Stimulated activated CD4-positive, alpha-beta T cell treated with anti-CD3 and anti-CD28 coated beads, Interleukin-4, amount 100 ng/mL, for 24 hours (primary cell): ENCODE measurements around the gene C1orf216.
"Not testable (repeated sequence)": the region's sequence is repeated elsewhere in the genome, so short reads cannot be mapped to it uniquely, and the experiment has no call there.

Source experiments
- DNase-seq: peaks from one replicate; pipeline ENCODE4 v3.0.0-alpha.2; 2020

The C1orf216 gene

GRCh38 chr1:35718492-35719336 is at the start of gene C1orf216:
Gene C1orf216 (minus strand): TSS chr1:35718884. CDS start chr1:35716321, 2,563 bp downstream.
- DNase-seq = peak; percentile 83

GRCh38 chr1:35764283-35764682 is 45.6 kb upstream of the C1orf216 start:
- no peak for DNase-seq

GRCh38 chr1:35763201-35763600 is 44.5 kb upstream of the C1orf216 start:
- DNase-seq = no peak

GRCh38 chr1:35762141-35762540 is 43.5 kb upstream of the C1orf216 start:
- no peak for DNase-seq

DNA sequence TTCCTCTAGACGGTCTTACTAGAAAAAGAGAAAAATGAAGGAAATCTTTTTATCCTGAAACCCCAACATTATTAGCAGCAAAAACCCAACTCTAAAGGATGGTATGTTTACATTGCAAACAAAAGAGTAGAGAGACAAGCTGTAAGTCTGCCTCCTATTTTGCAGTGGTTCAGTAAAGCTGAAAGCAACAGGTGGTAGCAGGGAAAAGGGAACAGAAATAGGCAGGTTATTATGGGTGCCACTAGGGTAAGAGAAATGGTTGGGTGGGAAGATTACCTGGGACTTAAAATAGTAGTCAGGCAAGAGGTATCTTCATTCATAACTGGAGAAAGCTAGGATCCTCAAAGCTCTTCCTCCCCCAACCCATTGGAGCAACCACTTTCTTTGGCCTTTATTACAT is 37.4 kb upstream of the C1orf216 start:
- DNase-seq = no peak

- DNase-seq = no peak
These were observed 35.1 kb upstream of the C1orf216 start for GRCh38 chr1:35753626-35754260.

- DNase-seq = no peak
These were observed 29.6 kb upstream of the C1orf216 start for GRCh38 chr1:35748326-35748725.

- DNase-seq = no peak
These were observed 26.5 kb upstream of the C1orf216 start for GRCh38 chr1:35745124-35745730.

DNA sequence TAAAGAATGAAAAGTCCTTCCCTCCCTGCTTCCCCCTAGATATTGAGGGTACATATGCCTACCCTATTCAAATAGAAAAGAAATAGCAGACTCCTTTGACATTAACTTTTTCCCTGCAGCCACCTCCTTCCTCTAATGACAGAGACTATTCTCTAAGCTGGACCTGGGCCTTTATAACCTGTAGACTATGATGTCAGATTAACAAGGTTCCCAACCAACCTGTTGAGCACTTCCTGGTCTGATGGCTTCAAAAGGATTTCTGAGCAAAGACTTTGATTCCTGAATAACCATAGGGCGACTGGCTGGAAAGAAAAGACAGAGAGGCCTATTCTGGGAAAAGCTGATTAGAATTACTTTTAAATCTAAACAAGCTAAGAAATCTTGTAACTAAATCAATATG is 18.4 kb upstream of the C1orf216 start:
- no peak for DNase-seq

DNA sequence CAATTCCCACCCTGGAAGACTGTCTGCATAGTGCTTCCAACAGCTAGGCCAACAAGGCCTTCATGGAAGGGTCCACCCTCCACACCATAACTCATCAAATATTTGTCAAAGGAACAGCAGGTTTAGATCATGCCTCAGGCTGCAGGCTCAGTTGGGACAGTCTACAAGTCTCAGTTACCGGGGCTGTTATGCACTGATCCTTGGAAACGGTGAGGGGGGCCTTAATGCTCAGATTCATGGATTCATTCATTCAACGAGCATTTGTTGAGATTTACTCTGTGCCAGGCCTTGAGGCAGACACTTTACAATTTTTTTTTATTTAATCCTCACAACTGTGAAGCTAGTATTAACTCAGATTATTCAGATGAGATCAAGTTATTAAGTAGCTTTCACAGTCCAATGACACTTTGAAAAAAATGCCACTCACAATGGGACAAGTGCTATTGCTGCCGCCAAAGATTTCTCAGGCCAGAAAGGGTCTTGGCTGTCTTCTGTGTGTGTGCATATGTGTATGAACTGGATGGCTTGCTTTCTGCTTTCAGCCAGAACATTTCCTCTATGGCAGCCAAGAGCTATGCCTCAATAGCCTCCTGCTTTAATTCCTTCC is 8.9 kb upstream of the C1orf216 start:
- no peak for DNase-seq

DNA sequence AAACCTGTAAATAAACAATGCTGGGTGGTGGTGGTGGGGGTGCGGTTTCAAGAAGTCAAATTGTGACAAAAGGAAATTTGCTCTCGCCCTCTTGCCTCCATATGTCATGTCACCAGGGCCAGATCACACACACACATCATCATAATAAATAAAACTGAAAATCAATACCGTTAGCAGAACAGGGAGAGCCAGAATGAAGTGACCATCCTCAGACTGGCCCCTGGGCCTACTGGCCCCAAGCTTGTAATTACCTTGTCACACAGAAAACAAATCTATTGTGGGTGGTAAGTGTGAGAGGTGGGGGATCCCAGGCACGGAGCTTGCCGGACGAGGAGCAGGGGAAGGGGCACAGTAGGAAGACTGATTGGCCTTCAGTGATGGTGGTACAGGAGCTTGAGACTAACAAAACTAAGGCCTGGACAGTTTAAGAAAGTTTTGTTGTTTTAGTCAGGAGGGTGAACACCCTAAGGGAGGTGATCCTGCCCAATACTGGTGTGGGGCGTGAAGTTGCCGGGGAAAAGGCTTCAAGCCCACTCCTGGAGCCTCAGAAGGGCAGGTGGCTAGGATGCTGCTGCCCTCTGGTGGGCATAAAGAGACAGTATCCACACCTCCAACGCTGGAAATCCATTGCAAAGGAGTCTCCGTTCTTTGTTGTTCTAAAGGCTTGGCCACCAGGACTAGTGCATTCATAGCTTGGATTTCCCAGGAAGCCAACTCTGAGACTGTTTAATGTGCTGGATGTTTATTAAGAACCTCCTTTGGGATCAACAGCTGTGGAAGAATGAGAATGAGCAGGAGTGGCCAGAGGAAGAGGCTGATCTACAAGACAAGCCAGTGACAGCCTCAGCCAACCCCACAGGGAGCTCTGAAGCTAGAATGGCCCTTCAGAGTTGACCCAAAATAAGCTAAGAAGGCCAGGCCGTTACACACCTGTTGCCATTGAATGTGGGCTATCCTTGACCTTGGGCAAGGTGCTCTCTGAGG is 8.1 kb upstream of the C1orf216 start:
- peak; percentile 59 for DNase-seq

DNA sequence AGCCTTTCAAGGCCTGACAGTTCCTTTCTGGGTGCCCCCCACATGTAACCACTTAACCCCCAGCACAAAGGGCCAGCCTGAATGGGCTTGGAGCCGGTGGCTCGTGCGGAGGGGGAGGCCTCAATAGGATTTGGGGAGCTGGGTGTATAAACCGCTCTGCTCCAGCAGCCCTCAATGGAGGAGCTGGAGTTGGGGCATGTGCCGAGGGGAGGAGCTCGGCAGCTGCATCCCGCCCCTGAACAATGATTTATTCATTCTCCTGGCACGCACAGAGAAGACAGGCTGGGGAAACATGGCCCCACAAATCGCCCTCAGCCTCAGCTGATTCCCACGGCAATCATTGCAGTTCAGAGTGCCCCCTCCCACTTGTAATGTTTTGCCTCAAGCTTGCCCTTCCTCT is 6.9 kb upstream of the C1orf216 start:
- DNase-seq = no peak

- DNase-seq = no peak
These were observed 690 bp downstream of the C1orf216 start for GRCh38 chr1:35717911-35718476.

DNA sequence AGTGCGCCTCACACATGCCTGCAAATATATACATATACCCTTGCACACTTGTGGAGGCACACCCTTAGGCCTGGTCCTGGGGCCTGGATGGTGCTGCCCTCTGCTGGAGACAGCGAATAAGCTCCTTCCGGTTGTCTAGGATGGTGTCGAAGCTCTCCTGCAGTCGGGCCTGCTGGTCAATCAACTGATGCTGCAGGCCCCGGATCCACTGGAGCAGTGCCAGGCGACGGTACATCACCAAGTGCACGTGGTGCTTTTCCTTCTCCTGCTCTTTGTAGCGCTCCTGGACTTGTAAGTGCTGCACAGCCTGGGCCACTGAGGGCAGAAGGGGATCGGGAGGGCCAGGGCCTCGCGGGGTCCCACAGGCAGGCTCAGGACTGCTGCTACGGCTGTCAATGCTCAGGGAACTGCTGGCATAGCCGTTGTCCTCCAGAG is 3.1 kb downstream of the C1orf216 start:
- peak; percentile 80 for DNase-seq

DNA sequence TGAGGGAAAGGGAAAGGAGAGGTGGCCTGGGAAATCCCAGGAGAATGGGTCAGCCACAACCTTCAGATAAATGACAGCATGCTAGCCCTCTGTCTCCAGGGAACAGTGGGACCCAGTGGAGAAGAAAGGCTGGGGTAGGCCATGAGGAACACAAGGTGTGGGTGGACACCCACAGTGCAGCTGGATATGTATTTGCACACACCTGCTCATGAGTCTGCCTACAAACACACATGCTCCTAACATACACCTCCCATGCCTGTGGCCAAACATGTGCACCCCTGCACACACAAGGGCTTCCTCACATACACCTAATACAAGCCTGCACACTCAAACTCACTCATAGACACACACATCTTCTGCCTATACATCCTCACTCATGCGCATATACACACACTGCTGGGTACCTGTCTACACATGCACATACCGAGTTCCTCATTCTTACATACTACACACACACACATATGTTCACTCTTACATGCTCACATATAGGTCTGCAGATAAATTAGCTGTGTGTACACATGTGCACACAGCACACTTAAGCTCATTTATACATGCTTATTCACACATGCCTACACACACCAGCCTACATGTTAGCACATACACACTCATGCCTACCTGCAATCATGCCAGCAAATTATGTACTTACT is 3.6 kb downstream of the C1orf216 start:
- no peak for DNase-seq

DNA sequence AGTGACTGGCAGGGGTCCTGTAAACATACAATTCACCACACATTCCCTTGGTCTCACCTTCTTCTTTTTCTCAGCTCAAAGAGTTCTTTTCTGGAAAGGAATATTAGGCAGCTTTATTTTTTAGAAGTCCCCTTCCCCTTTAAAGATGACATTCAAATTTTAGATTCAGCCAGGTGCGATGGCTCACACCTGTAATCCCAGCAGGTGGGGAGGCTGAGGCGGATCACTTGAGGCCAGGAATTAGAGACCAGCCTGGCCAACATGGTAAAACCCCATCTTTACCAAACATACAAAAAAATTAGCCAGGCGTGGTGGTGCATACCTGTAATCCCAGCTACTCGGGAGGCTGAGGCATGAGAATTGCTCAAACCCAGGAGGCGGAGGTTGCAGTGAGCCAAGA is 7.6 kb downstream of the C1orf216 start:
- not testable (repeated sequence) for DNase-seq

- DNase-seq = no peak
These were observed 9.7 kb downstream of the C1orf216 start for GRCh38 chr1:35708952-35709351.

DNA sequence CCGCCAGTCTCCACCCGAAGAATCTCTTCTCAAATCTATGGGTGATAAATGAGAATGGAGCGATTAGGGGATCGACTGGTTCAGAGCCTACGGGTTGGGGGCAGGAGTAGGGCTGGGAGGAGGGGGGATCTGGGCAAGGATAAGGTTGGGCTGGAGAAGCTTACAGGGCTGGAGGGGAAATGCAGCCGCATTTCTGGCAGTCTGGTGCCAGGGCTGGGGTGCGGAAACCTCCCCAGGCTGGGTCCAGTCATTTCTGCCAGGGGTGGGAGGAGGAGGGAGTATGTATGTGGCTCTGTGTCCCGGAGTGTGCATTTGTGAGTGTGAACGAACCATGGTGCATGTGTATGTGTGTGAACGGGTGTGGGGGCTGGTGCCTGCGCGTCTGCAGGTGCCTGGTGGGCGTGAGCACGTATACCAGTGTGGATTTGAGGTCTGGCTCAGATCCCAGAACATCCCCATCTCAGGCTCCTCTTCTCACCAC is 10.2 kb downstream of the C1orf216 start:
- no peak for DNase-seq

DNA sequence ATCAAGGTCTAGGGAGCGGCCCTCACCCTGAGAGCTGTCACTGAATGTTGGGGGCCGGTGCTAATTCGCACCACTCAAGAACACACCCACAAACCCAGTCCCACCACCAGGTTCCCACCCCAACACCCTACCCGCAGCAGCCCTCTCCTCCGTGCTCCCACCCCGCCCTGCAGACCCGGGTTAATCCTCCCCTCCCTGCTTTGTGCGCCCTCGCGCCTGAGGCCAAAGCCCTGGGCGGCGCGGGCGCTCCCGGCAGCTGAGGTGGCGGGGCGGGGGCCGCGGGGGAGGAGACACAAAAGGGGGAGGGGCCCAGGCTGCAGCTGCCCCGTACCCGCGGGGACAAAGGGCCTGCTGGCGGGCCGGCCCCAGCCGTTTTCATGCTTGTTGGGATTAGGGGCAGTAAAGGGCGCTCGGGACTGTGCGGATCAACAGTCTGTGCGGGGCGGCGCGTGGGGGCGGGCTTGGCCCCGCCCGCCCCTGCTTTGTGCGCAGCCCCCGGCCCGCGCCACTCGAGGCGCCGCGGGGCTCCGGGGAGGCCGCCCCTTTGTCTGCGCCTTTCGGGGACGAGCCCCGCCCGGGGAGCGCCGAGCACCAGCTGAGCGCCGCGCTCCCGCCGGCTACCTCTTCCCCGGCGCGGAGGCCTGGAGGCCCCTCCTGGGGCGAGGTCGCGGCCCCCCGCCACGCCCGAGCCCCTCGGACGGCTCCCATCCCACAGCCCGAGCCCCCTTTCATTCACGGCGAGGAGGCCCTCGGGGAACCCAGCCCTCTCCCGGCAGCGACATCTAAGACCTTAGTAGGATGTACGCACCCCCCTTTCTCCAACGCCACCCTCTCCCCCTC is 10.9 kb downstream of the C1orf216 start:
- DNase-seq = peak; percentile 17
